GM12878 (cell line): ENCODE data around the gene NUDT22. TPM values are rescaled to one million over a fixed set of nuclear protein-coding genes. Genes with fewer than 3 reads are reported as not detected.

Experiments used
- ATAC-seq: fragments of 200-7000 bp; cut with Tn5 transposase; 3 replicates; pipeline ENCODE4 v1.9.1; 2020; ENCODE audit warnings: mild to moderate bottlenecking, moderate library complexity
- BruUV-seq: library from RNA; stranded (reverse); fragments of 400-500 nt; replicated peaks from 2 replicates; lab custom pipeline; 2021; lab: Mats Ljungman, UMichigan
- CTCF ChIA-PET: fragments of 300-600 bp; sonication (Branson Sonifier 250); formaldehyde crosslinking; extraction: SDS; loops from one replicate; lab custom pipeline; 2021; ENCODE audit warnings: inconsistent platforms; lab: Yijun Ruan, JAX
- POLR2A ChIA-PET: fragments of 350-600 bp; formaldehyde crosslinking; extraction: SDS; loops from one replicate; lab custom pipeline; 2021; ENCODE audit warnings: inconsistent platforms; lab: Charles Lee
- RAD21 ChIA-PET: fragments of 300-600 bp; sonication (Branson Sonifier 250); formaldehyde crosslinking; loops from one replicate; lab custom pipeline; 2023; ENCODE audit warnings: antibody characterized with exemption; ENCODE audit not compliant: unreplicated experiment; lab: Charles Lee
- SMC1A ChIA-PET: fragments of 300-600 bp; sonication (Branson Sonifier 250); formaldehyde crosslinking; loops from one replicate; lab custom pipeline; 2023; ENCODE audit not compliant: unreplicated experiment, uncharacterized antibody; lab: Charles Lee
- DNase-seq: peaks from one replicate; pipeline ENCODE4 v3.0.0-alpha.2; 2011; ENCODE audit warnings: low read depth, low spot score
- FAIRE-seq: peaks from 3 replicates; lab custom pipeline; 2011; peaks lifted over from hg19 to GRCh38; lab: Jason Lieb, UNC
- H2AFZ ChIP-seq: 2 replicates; pipeline ENCODE4 v1.6.0; 2011; ENCODE audit warnings: low read depth, low read length, control low read depth; ENCODE audit not compliant: control insufficient read depth
- H3K27ac ChIP-seq: 2 replicates; pipeline ENCODE4 v1.5.1; 2011; ENCODE audit warnings: control low read depth; ENCODE audit not compliant: control insufficient read depth, insufficient read depth
- H3K27me3 ChIP-seq, 2 experiments: replicated peaks in 1 of 2; 2 replicates each; pipeline versions ENCODE4 v1.6.0 to v1.6.1; 2011; ENCODE audit warnings: low read length in 1 of 2; ENCODE audit not compliant: control insufficient read depth in 2 of 2, insufficient read depth in 2 of 2
- H3K36me3 ChIP-seq, 2 experiments: 2 replicates each; pipeline ENCODE4 v1.5.1; 2011; ENCODE audit warnings: low read length in 1 of 2; ENCODE audit not compliant: control insufficient read depth in 2 of 2, insufficient read depth in 2 of 2
- H3K4me1 ChIP-seq: 2 replicates; pipeline ENCODE4 v1.6.1; 2011; ENCODE audit warnings: mild to moderate bottlenecking, low read length, moderate library complexity, mixed read lengths; ENCODE audit not compliant: control insufficient read depth, insufficient read depth
- H3K4me2 ChIP-seq: 2 replicates; pipeline ENCODE4 v1.6.0; 2011; ENCODE audit warnings: control low read depth; ENCODE audit not compliant: control insufficient read depth, insufficient read depth
- H3K4me3 ChIP-seq: fragments of 200-600 bp; sonication (generic); 2 replicates; pipeline ENCODE4 v1.5.1; 2016
- H3K79me2 ChIP-seq: 2 replicates; pipeline ENCODE4 v1.6.0; 2011; ENCODE audit warnings: low read length; ENCODE audit not compliant: control insufficient read depth, insufficient read depth
- H3K9ac ChIP-seq: 2 replicates; pipeline ENCODE4 v1.8.0; 2011; ENCODE audit warnings: low read length, control low read depth, mixed read lengths; ENCODE audit not compliant: control insufficient read depth, insufficient read depth
- H3K9me3 ChIP-seq: replicated peaks from 3 replicates; pipeline ENCODE4 v1.5.1; 2011; ENCODE audit warnings: mild to moderate bottlenecking, low read length; ENCODE audit not compliant: control insufficient read depth, insufficient read depth
- H4K20me1 ChIP-seq: 2 replicates; pipeline ENCODE4 v1.6.0; 2011; ENCODE audit not compliant: control insufficient read depth, insufficient read depth
- BCL11A ChIP-seq: IDR thresholded peaks from 2 replicates; pipeline ENCODE4 v1.6.1; 2011; ENCODE audit warnings: low read depth, low read length
- CBX3 ChIP-seq: fragments of 200-600 bp; sonication (generic); IDR thresholded peaks from 2 replicates; pipeline ENCODE4 v1.6.1; 2016; ENCODE audit warnings: low read depth, borderline replicate concordance
- CHD4 ChIP-seq: fragments of 200-600 bp; sonication (generic); IDR thresholded peaks from 2 replicates; pipeline ENCODE4 v1.6.1; 2016; ENCODE audit warnings: mild to moderate bottlenecking
- EP300 ChIP-seq, 2 experiments: fragments of 150-350 bp in 1 of 2; IDR thresholded peaks; 2 replicates each; pipeline ENCODE4 v1.6.1; 2011 to 2012; ENCODE audit warnings: low read depth in 2 of 2, low read length in 2 of 2, borderline replicate concordance in 1 of 2, improper control_type of control experiment in 1 of 2, inconsistent platforms in 1 of 2; ENCODE audit not compliant: control insufficient read depth in 1 of 2
- ESRRA ChIP-seq: IDR thresholded peaks from 2 replicates; pipeline ENCODE4 v1.6.1; 2012; ENCODE audit warnings: mild to moderate bottlenecking, low read length, improper control_type of control experiment
- HDAC2 ChIP-seq: fragments of 200-600 bp; sonication (generic); IDR thresholded peaks from 2 replicates; pipeline ENCODE4 v1.6.1; 2017
- HDAC6 ChIP-seq: fragments of 200-600 bp; sonication (generic); IDR thresholded peaks from one replicate; pipeline ENCODE4 v1.8.0; 2017; ENCODE audit warnings: antibody characterized with exemption; ENCODE audit not compliant: unreplicated experiment
- HDGF ChIP-seq: fragments of 450-650 bp; IDR thresholded peaks from 2 replicates; pipeline ENCODE4 v1.6.1; 2016; ENCODE audit warnings: antibody characterized with exemption
- IKZF1 ChIP-seq: fragments of 450-650 bp; conservative IDR thresholded peaks from 2 replicates; pipeline ENCODE4 v1.6.1; 2017; ENCODE audit warnings: antibody characterized with exemption, mild to moderate bottlenecking
- MTA3 ChIP-seq: IDR thresholded peaks from 2 replicates; pipeline ENCODE4 v1.6.1; 2012; ENCODE audit warnings: low read length, inconsistent platforms, borderline replicate concordance
- MXI1 ChIP-seq: fragments of 150-350 bp; IDR thresholded peaks from 2 replicates; pipeline ENCODE4 v1.6.1; 2011; ENCODE audit warnings: low read depth, mild to moderate bottlenecking, inconsistent platforms, low read length, improper control_type of control experiment
- NR2C1 ChIP-seq: fragments of 450-650 bp; IDR thresholded peaks from 2 replicates; pipeline ENCODE4 v1.6.1; 2017; ENCODE audit warnings: antibody characterized with exemption, mild to moderate bottlenecking, moderate library complexity
- SUZ12 ChIP-seq: fragments of 200-600 bp; sonication (generic); IDR thresholded peaks from one replicate; pipeline ENCODE4 v1.6.1; 2018; ENCODE audit warnings: antibody characterized with exemption, mild to moderate bottlenecking; ENCODE audit not compliant: unreplicated experiment
- WGBS: methylation state at CpG from one replicate; pipeline ENCODE4 v1.1.6; 2016; ENCODE audit warnings: low lambda C conversion rate; ENCODE audit not compliant: insufficient replicate concordance, insufficient coverage; ENCODE audit errors: missing lambda C conversion rate; 5-methylcytosine and 5-hydroxymethylcytosine counted together
- in situ Hi-C: fragments of 300-500 bp; cut with MboI; formaldehyde crosslinking; loops from 9 replicates; pipeline ENCODE4 v1.14.3; 2018; ENCODE audit warnings: mixed read lengths
- intact Hi-C: fragments of 100-400 bp; cut with micrococcal nuclease; formaldehyde crosslinking; loops from one replicate; pipeline ENCODE4 v1.14.2; 2022; ENCODE audit not compliant: unreplicated experiment
- polyA plus RNA-seq, 11 experiments: library from polyadenylated mRNA; depleted of rRNA in 4 of 11; unstranded in 6 of 11; stranded (reverse) in 5 of 11; fragments of >200 nt; fragmentation: Nextera tagmentation in 4 of 11; fragmentation: Illumina TruSeq in 1 of 11; extraction: Ambion mirVana in 4 of 11; extraction: Trizol in 1 of 11; gene quantifications; 1 replicate in 1 of 11; 2 replicates in 10 of 11; pipeline versions ENCODE4 v1.2.1 to v1.2.3, GENCODE V29; 2011 to 2016; ENCODE audit warnings: inconsistent platforms in 2 of 11, missing spikeins in 2 of 11, low read depth in 1 of 11
- total RNA-seq, 4 experiments: library from RNA; depleted of rRNA in 3 of 4; stranded (reverse); fragments of >200 nt in 3 of 4; fragmentation: Illumina TruSeq in 1 of 4; extraction: Trizol in 1 of 4; gene quantifications; 2 replicates each; pipeline versions ENCODE4 v1.2.1 to v1.2.3, GENCODE V29; 2013 to 2021
- TF ChIP-seq, protein P1 (sequence below): fragments of 450-650 bp; IDR thresholded peaks from 2 replicates; pipeline ENCODE4 v1.6.1; 2017; ENCODE audit warnings: antibody characterized with exemption, mild to moderate bottlenecking, moderate library complexity
- TF ChIP-seq, protein P2 (sequence below): IDR thresholded peaks from 2 replicates; pipeline ENCODE4 v1.6.1; 2012; ENCODE audit warnings: low read depth, low read length, improper control_type of control experiment
- TF ChIP-seq, protein P3 (sequence below): fragments of 450-650 bp; IDR thresholded peaks from 2 replicates; pipeline ENCODE4 v1.6.1; 2018; ENCODE audit warnings: mild to moderate bottlenecking, low read depth, moderate library complexity; ENCODE audit not compliant: partially characterized antibody
- TF ChIP-seq, protein P4 (sequence below): fragments of 450-650 bp; IDR thresholded peaks from 2 replicates; pipeline ENCODE4 v1.6.1; 2016; ENCODE audit warnings: mild to moderate bottlenecking

NUDT22 gene
- total and polyA plus RNA-seq, 10 of the 15 experiments (the other 5 are each of a cell fraction or from before 2014, with no cell fraction given): 6.7 to 115 (median 64.7) TPM

DNA sequence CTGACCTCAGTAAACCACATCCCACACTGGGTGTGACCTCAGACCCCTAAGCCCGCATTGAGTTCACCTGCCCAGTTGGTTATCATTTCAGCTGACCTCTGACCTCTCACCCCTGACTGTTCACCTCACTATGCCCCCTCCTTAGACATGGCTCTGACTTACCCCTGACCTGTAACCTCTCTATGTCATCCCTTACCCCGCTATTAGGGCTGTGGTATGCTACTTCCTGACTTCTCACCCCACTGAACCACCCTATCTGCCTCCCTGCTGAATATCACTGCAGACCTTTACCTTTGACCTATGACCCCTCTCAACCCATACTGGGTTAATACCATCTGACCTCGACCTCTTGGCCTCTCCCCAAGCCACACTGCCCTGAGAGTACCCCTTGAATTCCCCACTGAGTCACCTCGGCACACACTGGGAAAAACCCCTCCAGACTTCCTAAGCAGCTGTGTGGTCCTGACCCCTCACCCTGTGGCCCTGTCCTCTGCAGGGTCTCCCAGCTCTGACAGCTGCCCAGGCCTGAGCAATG is 33.5 kb downstream of the NUDT22 start:
- peak; percentile 71 for ATAC-seq
- WGBS: 11% methylated on average over 4 of the region's 4 CpGs
- TF ChIP-seq, protein P1, sequence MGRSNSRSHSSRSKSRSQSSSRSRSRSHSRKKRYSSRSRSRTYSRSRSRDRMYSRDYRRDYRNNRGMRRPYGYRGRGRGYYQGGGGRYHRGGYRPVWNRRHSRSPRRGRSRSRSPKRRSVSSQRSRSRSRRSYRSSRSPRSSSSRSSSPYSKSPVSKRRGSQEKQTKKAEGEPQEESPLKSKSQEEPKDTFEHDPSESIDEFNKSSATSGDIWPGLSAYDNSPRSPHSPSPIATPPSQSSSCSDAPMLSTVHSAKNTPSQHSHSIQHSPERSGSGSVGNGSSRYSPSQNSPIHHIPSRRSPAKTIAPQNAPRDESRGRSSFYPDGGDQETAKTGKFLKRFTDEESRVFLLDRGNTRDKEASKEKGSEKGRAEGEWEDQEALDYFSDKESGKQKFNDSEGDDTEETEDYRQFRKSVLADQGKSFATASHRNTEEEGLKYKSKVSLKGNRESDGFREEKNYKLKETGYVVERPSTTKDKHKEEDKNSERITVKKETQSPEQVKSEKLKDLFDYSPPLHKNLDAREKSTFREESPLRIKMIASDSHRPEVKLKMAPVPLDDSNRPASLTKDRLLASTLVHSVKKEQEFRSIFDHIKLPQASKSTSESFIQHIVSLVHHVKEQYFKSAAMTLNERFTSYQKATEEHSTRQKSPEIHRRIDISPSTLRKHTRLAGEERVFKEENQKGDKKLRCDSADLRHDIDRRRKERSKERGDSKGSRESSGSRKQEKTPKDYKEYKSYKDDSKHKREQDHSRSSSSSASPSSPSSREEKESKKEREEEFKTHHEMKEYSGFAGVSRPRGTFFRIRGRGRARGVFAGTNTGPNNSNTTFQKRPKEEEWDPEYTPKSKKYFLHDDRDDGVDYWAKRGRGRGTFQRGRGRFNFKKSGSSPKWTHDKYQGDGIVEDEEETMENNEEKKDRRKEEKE: no peak
- TF ChIP-seq IKZF1: no peak
- TF ChIP-seq MTA3: no peak
- no peak for TF ChIP-seq BCL11A
- TF ChIP-seq, protein P2, sequence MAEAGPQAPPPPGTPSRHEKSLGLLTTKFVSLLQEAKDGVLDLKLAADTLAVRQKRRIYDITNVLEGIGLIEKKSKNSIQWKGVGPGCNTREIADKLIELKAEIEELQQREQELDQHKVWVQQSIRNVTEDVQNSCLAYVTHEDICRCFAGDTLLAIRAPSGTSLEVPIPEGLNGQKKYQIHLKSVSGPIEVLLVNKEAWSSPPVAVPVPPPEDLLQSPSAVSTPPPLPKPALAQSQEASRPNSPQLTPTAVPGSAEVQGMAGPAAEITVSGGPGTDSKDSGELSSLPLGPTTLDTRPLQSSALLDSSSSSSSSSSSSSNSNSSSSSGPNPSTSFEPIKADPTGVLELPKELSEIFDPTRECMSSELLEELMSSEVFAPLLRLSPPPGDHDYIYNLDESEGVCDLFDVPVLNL: no peak
- no peak for TF ChIP-seq SUZ12
- no peak for TF ChIP-seq HDAC6
- TF ChIP-seq CBX3: no peak
- TF ChIP-seq, protein P3, sequence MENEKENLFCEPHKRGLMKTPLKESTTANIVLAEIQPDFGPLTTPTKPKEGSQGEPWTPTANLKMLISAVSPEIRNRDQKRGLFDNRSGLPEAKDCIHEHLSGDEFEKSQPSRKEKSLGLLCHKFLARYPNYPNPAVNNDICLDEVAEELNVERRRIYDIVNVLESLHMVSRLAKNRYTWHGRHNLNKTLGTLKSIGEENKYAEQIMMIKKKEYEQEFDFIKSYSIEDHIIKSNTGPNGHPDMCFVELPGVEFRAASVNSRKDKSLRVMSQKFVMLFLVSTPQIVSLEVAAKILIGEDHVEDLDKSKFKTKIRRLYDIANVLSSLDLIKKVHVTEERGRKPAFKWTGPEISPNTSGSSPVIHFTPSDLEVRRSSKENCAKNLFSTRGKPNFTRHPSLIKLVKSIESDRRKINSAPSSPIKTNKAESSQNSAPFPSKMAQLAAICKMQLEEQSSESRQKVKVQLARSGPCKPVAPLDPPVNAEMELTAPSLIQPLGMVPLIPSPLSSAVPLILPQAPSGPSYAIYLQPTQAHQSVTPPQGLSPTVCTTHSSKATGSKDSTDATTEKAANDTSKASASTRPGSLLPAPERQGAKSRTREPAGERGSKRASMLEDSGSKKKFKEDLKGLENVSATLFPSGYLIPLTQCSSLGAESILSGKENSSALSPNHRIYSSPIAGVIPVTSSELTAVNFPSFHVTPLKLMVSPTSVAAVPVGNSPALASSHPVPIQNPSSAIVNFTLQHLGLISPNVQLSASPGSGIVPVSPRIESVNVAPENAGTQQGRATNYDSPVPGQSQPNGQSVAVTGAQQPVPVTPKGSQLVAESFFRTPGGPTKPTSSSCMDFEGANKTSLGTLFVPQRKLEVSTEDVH: no peak
- peak; percentile 95 for TF ChIP-seq NR2C1
- no peak for TF ChIP-seq HDAC2
- no peak for TF ChIP-seq EP300 (IDR thresholded peaks at IDR 0.05; ENCODE audit: borderline replicate concordance in 1 of 2, control insufficient read depth in 1 of 2, low read depth in 2 of 2, low read length in 2 of 2)
- TF ChIP-seq, protein P4, sequence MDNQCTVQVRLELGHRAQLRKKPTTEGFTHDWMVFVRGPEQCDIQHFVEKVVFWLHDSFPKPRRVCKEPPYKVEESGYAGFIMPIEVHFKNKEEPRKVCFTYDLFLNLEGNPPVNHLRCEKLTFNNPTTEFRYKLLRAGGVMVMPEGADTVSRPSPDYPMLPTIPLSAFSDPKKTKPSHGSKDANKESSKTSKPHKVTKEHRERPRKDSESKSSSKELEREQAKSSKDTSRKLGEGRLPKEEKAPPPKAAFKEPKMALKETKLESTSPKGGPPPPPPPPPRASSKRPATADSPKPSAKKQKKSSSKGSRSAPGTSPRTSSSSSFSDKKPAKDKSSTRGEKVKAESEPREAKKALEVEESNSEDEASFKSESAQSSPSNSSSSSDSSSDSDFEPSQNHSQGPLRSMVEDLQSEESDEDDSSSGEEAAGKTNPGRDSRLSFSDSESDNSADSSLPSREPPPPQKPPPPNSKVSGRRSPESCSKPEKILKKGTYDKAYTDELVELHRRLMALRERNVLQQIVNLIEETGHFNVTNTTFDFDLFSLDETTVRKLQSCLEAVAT: no peak
- peak; percentile 28; the same call in 1 of the 2 replicates for TF ChIP-seq HDGF
- TF ChIP-seq CHD4: no peak
- no peak for TF ChIP-seq MXI1
- TF ChIP-seq ESRRA: no peak

More for the DNA sequence above, 33.5 kb downstream of the NUDT22 start:
- Histone ChIP-seq H3K79me2 (no peaks in the 10 kb centered on the region), H3K9me3 (no peaks in the 10 kb centered on the region), H4K20me1 (no peaks in the 10 kb centered on the region), H3K4me1 (peaks cover 11% of the 10 kb centered on the region), H2AFZ (no peak overlapping the region), H3K4me3 (no peak overlapping the region), H3K27ac (peak overlapping the region; percentile 17; the same call in 1 of the 2 replicates), H3K4me2 (no peak overlapping the region), H3K27me3 (no peaks in the 10 kb centered on the region), H3K36me3 (peaks cover 0 to 5% of the 10 kb centered on the region in 2 experiments; a peak in 2 of 4 replicates), H3K9ac (no peak overlapping the region)
- ChIA-PET SMC1A (interaction anchor here (0.5 kb wide), 1 partner anchor 36 kb away, joined by 4 read pairs; no protein-coding TSS in a partner anchor), POLR2A (interaction anchor here (0.8 to 1.9 kb wide), 4 partner anchors 8 to 15 kb away, joined by 3 to 7 read pairs (median 4); partner anchors contain the start of gene PPP1R14B), CTCF (no interaction called here), RAD21 (no interaction called here)
- no peak for DNase-seq
- peak; percentile 41 for FAIRE-seq
- BruUV-seq: no TSS peak
- in situ Hi-C loops: no loop called here
- intact Hi-C loops: no loop called here
